ENCODE results near the gene SPTA1.

DNA sequence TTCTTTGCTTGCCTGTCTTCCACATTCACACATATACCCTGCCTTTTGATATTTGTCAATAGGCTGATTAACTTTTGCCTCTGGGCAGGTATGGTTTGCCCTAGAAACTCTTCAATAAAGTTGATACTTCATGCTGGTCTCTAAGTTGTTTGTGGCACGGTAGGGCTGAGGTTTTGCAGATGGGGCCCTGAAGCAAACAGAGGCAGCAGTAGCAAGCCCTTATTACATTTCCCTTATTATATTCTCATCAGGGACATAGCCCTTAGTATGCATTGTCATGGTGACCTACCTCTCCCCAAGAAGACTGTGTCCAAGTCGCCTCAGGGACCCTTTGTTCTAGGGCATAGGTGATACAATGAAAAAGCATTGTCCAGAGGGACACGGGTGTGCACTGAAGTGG is 116.0 kb downstream of the SPTA1 start, which contains the start of gene OR6P1:
- TF ChIP-seq, protein P1, sequence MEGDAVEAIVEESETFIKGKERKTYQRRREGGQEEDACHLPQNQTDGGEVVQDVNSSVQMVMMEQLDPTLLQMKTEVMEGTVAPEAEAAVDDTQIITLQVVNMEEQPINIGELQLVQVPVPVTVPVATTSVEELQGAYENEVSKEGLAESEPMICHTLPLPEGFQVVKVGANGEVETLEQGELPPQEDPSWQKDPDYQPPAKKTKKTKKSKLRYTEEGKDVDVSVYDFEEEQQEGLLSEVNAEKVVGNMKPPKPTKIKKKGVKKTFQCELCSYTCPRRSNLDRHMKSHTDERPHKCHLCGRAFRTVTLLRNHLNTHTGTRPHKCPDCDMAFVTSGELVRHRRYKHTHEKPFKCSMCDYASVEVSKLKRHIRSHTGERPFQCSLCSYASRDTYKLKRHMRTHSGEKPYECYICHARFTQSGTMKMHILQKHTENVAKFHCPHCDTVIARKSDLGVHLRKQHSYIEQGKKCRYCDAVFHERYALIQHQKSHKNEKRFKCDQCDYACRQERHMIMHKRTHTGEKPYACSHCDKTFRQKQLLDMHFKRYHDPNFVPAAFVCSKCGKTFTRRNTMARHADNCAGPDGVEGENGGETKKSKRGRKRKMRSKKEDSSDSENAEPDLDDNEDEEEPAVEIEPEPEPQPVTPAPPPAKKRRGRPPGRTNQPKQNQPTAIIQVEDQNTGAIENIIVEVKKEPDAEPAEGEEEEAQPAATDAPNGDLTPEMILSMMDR (IDR thresholded peaks at IDR 0.05; ENCODE audit: low read length) = no peak
- no peak for TF ChIP-seq EZH2phosphoT487 (IDR thresholded peaks at IDR 0.05; ENCODE audit: low read length)
